Panc1 (cell line): Measurements from ENCODE around the gene INPPL1. TPM values are rescaled to one million over a fixed set of nuclear protein-coding genes. Genes with fewer than 3 reads are reported as not detected.

Experiments used
- ATAC-seq: fragments of 200-7000 bp; cut with Tn5 transposase; 2 replicates; pipeline ENCODE4 v1.9.1; 2020; ENCODE audit warnings: mild to moderate bottlenecking, moderate library complexity
- BruUV-seq: library from RNA; stranded (reverse); fragments of 400-500 nt; replicated peaks from 2 replicates; lab custom pipeline; 2021; lab: Mats Ljungman, UMichigan
- CTCF ChIA-PET: fragments of 300-600 bp; sonication (Branson Sonifier 250); formaldehyde crosslinking; loops from one replicate; lab custom pipeline; 2022; ENCODE audit warnings: antibody characterized with exemption; lab: Charles Lee
- POLR2A ChIA-PET: fragments of 300-600 bp; sonication (Branson Sonifier 250); formaldehyde crosslinking; loops from one replicate; lab custom pipeline; 2022; ENCODE audit warnings: antibody characterized with exemption; lab: Charles Lee
- DNase-seq: peaks from one replicate; pipeline ENCODE4 v3.0.0-alpha.2; 2010; ENCODE audit warnings: low read depth, low spot score
- H3K27ac ChIP-seq: 2 replicates; pipeline ENCODE4 v1.5.1; 2011; ENCODE audit warnings: mild to moderate bottlenecking, low read length, inconsistent platforms
- H3K27me3 ChIP-seq: fragments of 200-500 bp; sonication (Bioruptor generic); 2 replicates; pipeline ENCODE4 v1.6.0; 2014; ENCODE audit warnings: low read length, inconsistent platforms; ENCODE audit not compliant: control insufficient read depth, insufficient read depth
- H3K36me3 ChIP-seq: fragments of 200-500 bp; sonication (Bioruptor generic); 2 replicates; pipeline ENCODE4 v1.5.1; 2014; ENCODE audit warnings: inconsistent platforms, mild to moderate bottlenecking, low read length, moderate library complexity; ENCODE audit not compliant: control insufficient read depth, insufficient read depth
- H3K4me1 ChIP-seq: 2 replicates; pipeline ENCODE4 v1.5.1; 2011; ENCODE audit warnings: inconsistent platforms, mild to moderate bottlenecking, low read length, moderate library complexity; ENCODE audit not compliant: control insufficient read depth, insufficient read depth
- H3K4me3 ChIP-seq, 2 experiments: 2 replicates each; pipeline ENCODE4 v1.5.1; 2011 to 2012; ENCODE audit warnings: low read depth in 2 of 2, low read length in 2 of 2, mild to moderate bottlenecking in 2 of 2, inconsistent platforms in 1 of 2, moderate library complexity in 1 of 2
- H3K9me3 ChIP-seq: fragments of 200-500 bp; sonication (Bioruptor generic); 2 replicates; pipeline ENCODE4 v1.5.1; 2014; ENCODE audit warnings: low read depth, mild to moderate bottlenecking, inconsistent platforms, low read length, moderate library complexity; ENCODE audit not compliant: control insufficient read depth, insufficient read depth
- POLR2AphosphoS5 ChIP-seq: IDR thresholded peaks from 2 replicates; pipeline ENCODE4 v1.6.1; 2012; ENCODE audit warnings: mild to moderate bottlenecking, low read depth, low read length, moderate library complexity
- SIN3A ChIP-seq: IDR thresholded peaks from 2 replicates; pipeline ENCODE4 v1.6.1; 2012; ENCODE audit warnings: low read depth, mild to moderate bottlenecking, low read length, moderate library complexity, borderline replicate concordance; ENCODE audit not compliant: insufficient read depth
- TCF7L2 ChIP-seq: IDR thresholded peaks from 2 replicates; pipeline ENCODE4 v1.6.1; 2011; ENCODE audit warnings: mild to moderate bottlenecking, low read depth, low read length, inconsistent platforms
- in situ Hi-C: cut with HindIII; loops from 2 replicates; pipeline ENCODE4 v1.10.0; 2016; ENCODE audit warnings: low sequenced_read_pairs, low pct_unique_long_range_greater_than_20kb
- intact Hi-C: fragments of 100-400 bp; cut with micrococcal nuclease; formaldehyde crosslinking; loops from one replicate; pipeline ENCODE4 v1.10.0; 2022; ENCODE audit not compliant: unreplicated experiment
- total RNA-seq: library from RNA; stranded (reverse); gene quantifications from one replicate; pipeline ENCODE4 v1.2.1, GENCODE V29; 2021; ENCODE audit not compliant: unreplicated experiment
- TF ChIP-seq, protein P1 (sequence below), 2 experiments: IDR thresholded peaks; 2 replicates each; pipeline ENCODE4 v1.6.1; 2011 to 2012; ENCODE audit warnings: low read depth in 2 of 2, control low read depth in 1 of 2, low read length in 1 of 2, mild to moderate bottlenecking in 1 of 2, moderate library complexity in 1 of 2; ENCODE audit not compliant: insufficient read depth in 1 of 2
- TF ChIP-seq, protein P2 (sequence below): fragments of 450-650 bp; IDR thresholded peaks from 2 replicates; pipeline ENCODE4 v1.5.1; 2017; ENCODE audit warnings: mild to moderate bottlenecking

INPPL1 gene
- total RNA-seq, 1 experiment from 2014 or later = 298 TPM

GRCh38 chr11:72218251-72218745, 6.3 kb upstream of the INPPL1 start:
- CTCF ChIA-PET = no interaction called here

DNA sequence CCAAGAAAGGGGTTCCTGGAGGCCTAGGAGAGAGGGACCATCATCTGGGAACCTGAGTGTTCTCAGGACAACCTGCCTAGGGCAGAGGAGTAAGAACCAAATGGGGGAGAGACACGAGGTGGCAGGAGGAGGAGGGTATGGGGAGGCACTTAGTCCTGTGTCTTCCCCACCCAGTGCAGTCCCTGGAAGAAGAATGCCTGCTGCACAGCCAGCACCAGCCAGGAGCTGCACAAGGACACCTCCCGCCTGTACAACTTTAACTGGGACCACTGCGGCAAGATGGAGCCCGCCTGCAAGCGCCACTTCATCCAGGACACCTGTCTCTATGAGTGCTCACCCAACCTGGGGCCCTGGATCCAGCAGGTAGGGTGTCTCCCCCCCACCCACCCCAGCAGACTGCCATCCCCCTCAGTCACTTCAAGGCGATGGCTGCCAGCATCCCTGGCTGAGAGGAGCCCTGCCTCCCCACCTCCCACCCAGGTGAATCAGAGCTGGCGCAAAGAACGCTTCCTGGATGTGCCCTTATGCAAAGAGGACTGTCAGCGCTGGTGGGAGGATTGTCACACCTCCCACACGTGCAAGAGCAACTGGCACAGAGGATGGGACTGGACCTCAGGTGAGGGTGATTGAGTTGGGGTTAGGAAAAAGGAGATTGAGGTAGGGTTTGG, 3.7 kb upstream of the INPPL1 start:
- no peak for DNase-seq
- CTCF ChIA-PET = no interaction called here
- H3K4me3 ChIP-seq = no peak overlapping the region
- POLR2A ChIA-PET = no interaction called here
- no peaks in the 10 kb centered on the region for H3K27me3 ChIP-seq
- no TSS peak for BruUV-seq
- H3K36me3 ChIP-seq = no peaks in the 10 kb centered on the region
- no peaks in the 10 kb centered on the region for H3K9me3 ChIP-seq
- H3K27ac ChIP-seq = no peak overlapping the region
- in situ Hi-C loops (no loop called here), intact Hi-C loops (no loop called here)
- TF ChIP-seq, protein P1, sequence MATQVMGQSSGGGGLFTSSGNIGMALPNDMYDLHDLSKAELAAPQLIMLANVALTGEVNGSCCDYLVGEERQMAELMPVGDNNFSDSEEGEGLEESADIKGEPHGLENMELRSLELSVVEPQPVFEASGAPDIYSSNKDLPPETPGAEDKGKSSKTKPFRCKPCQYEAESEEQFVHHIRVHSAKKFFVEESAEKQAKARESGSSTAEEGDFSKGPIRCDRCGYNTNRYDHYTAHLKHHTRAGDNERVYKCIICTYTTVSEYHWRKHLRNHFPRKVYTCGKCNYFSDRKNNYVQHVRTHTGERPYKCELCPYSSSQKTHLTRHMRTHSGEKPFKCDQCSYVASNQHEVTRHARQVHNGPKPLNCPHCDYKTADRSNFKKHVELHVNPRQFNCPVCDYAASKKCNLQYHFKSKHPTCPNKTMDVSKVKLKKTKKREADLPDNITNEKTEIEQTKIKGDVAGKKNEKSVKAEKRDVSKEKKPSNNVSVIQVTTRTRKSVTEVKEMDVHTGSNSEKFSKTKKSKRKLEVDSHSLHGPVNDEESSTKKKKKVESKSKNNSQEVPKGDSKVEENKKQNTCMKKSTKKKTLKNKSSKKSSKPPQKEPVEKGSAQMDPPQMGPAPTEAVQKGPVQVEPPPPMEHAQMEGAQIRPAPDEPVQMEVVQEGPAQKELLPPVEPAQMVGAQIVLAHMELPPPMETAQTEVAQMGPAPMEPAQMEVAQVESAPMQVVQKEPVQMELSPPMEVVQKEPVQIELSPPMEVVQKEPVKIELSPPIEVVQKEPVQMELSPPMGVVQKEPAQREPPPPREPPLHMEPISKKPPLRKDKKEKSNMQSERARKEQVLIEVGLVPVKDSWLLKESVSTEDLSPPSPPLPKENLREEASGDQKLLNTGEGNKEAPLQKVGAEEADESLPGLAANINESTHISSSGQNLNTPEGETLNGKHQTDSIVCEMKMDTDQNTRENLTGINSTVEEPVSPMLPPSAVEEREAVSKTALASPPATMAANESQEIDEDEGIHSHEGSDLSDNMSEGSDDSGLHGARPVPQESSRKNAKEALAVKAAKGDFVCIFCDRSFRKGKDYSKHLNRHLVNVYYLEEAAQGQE (IDR thresholded peaks at IDR 0.05; ENCODE audit: insufficient read depth in 1 of 2, low read depth in 2 of 2, low read length in 1 of 2) = no peak
- TF ChIP-seq, protein P2, sequence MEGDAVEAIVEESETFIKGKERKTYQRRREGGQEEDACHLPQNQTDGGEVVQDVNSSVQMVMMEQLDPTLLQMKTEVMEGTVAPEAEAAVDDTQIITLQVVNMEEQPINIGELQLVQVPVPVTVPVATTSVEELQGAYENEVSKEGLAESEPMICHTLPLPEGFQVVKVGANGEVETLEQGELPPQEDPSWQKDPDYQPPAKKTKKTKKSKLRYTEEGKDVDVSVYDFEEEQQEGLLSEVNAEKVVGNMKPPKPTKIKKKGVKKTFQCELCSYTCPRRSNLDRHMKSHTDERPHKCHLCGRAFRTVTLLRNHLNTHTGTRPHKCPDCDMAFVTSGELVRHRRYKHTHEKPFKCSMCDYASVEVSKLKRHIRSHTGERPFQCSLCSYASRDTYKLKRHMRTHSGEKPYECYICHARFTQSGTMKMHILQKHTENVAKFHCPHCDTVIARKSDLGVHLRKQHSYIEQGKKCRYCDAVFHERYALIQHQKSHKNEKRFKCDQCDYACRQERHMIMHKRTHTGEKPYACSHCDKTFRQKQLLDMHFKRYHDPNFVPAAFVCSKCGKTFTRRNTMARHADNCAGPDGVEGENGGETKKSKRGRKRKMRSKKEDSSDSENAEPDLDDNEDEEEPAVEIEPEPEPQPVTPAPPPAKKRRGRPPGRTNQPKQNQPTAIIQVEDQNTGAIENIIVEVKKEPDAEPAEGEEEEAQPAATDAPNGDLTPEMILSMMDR = no peak
- no peak for TF ChIP-seq TCF7L2
- no peak for TF ChIP-seq POLR2AphosphoS5
- no peak for TF ChIP-seq SIN3A
- H3K4me1 ChIP-seq = peaks cover 11% of the 10 kb centered on the region
- ATAC-seq = no peak

More at GRCh38 chr11:72218251-72218745, 6.3 kb upstream of the INPPL1 start:
- BruUV-seq = no TSS peak
- ATAC-seq = no peak
- Histone ChIP-seq H3K9me3 (no peaks in the 10 kb centered on the region), H3K27ac (no peak overlapping the region), H3K4me3 (no peak overlapping the region), H3K27me3 (peaks cover 3% of the 10 kb centered on the region; the same call in 1 of the 2 replicates), H3K36me3 (no peaks in the 10 kb centered on the region), H3K4me1 (peaks cover 11% of the 10 kb centered on the region)
- no peak for DNase-seq
- in situ Hi-C loops = no loop called here
- intact Hi-C loops = no loop called here
- POLR2A ChIA-PET = no interaction called here
- TF ChIP-seq, protein P2 = no peak
- TF ChIP-seq TCF7L2 = no peak
- TF ChIP-seq, protein P1 (IDR thresholded peaks at IDR 0.05; ENCODE audit: insufficient read depth in 1 of 2, low read depth in 2 of 2, low read length in 1 of 2) = no peak
- TF ChIP-seq POLR2AphosphoS5 = no peak
- no peak for TF ChIP-seq SIN3A
